C4-2B (cell line): ENCODE data around the gene SLX4IP.

Experiments
- CTCF ChIP-seq: fragments of 450-650 bp; conservative IDR thresholded peaks from 2 replicates; pipeline ENCODE4 v1.5.1; 2017; ENCODE audit warnings: mild to moderate bottlenecking
- ZFX ChIP-seq: fragments of 450-650 bp; IDR thresholded peaks from 2 replicates; pipeline ENCODE4 v1.6.1; 2017

- TF ChIP-seq CTCF (no peak), ZFX (no peak)
These were observed 216.3 kb downstream of the SLX4IP start for GRCh38 chr20:10651227-10651990.
